Measurements from ENCODE around the gene FREM2. TPM values are rescaled to one million over a fixed set of nuclear protein-coding genes. Genes with fewer than 3 reads are reported as not detected.

The FREM2 gene
- total RNA-seq, 6 experiments from 2014 or later = 0.18 to 2.9 (median 1.5) TPM

- WGBS (ENCODE audit: insufficient coverage, low coverage, low lambda C conversion rate, missing lambda C conversion rate) = 68% methylated on average over 15 of the region's 15 CpGs
- peak in 1 of 3 donors; percentile 27 for DNase-seq
These were observed 97.4 kb downstream of the FREM2 start for GRCh38 chr13:38784036-38784880.

DNA sequence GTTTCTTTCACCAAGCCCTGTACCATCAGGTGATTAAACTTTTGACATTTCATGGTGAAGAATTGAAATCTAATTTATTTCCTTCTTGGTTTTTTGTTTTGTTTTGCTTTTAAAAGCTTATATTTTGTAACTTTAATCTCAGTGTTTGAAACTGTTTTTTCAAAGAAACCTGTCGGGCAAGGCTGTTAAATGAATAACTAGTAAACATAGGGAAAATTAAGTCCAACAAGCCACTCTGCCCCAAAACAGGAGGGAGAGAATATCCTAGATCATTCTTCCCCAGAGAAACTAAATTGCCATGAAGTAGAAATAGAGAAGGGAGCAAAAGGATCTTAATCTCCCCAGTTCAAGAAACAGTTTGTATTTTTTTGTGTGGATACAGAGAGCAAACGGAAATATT, 98.2 kb downstream of the FREM2 start:
- peak overlapping the region in 2 of 3 donors; percentile 4 to 7 for H3K4me3 ChIP-seq

More at GRCh38 chr13:38784036-38784880, 97.4 kb downstream of the FREM2 start:
- no peaks in the 10 kb centered on the region for H3K36me3 ChIP-seq
- intact Hi-C loops (cut with DNase I) = no loop called here
- no peak overlapping the region for H3K27ac ChIP-seq
- no peak for TF ChIP-seq CTCF (IDR thresholded peaks at IDR 0.05)
- TF ChIP-seq POLR2A (IDR thresholded peaks at IDR 0.05) = no peak
- H3K4me1 ChIP-seq = no peaks in the 10 kb centered on the region
- H3K4me3 ChIP-seq = peak overlapping the region in 1 of 3 donors; percentile 7
- no peaks in the 10 kb centered on the region for H3K27me3 ChIP-seq
- H3K9me3 ChIP-seq = no peaks in the 10 kb centered on the region
- peak in 3 of 4 donors; percentile 28 to 71 (median 36) for ATAC-seq

GRCh38 chr13:38785490-38785889, 98.6 kb downstream of the FREM2 start:
- no peaks in the 10 kb centered on the region for H3K9me3 ChIP-seq
- H3K27me3 ChIP-seq = no peaks in the 10 kb centered on the region
- ATAC-seq = peak in 1 of 4 donors; percentile 40
- DNase-seq = no peak
- peak overlapping the region in 1 of 3 donors; percentile 4 for H3K4me3 ChIP-seq
- TF ChIP-seq POLR2A (IDR thresholded peaks at IDR 0.05) (no peak), CTCF (IDR thresholded peaks at IDR 0.05) (no peak)
- WGBS (ENCODE audit: insufficient coverage, low coverage, low lambda C conversion rate, missing lambda C conversion rate) = 36% methylated on average over 1 of the region's 1 CpG
- H3K4me1 ChIP-seq = no peaks in the 10 kb centered on the region
- H3K27ac ChIP-seq = peak overlapping the region in 1 of 3 donors; percentile 5
- H3K36me3 ChIP-seq = no peaks in the 10 kb centered on the region
- intact Hi-C loops (cut with DNase I) = no loop called here

More for the DNA sequence above, 98.2 kb downstream of the FREM2 start:
- peak in 2 of 4 donors; percentile 52 to 59 for ATAC-seq
- DNase-seq = no peak
- H3K4me1 ChIP-seq = no peaks in the 10 kb centered on the region
- H3K9me3 ChIP-seq = no peaks in the 10 kb centered on the region
- 37% methylated on average over 2 of the region's 2 CpGs for WGBS (ENCODE audit: insufficient coverage, low coverage, low lambda C conversion rate, missing lambda C conversion rate)
- no peaks in the 10 kb centered on the region for H3K36me3 ChIP-seq
- peak overlapping the region in 1 of 3 donors; percentile 5 for H3K27ac ChIP-seq
- no peaks in the 10 kb centered on the region for H3K27me3 ChIP-seq
- intact Hi-C loops (cut with DNase I) = no loop called here
- no peak for TF ChIP-seq POLR2A (IDR thresholded peaks at IDR 0.05)
- TF ChIP-seq CTCF (IDR thresholded peaks at IDR 0.05) = no peak

GRCh38 chr13:38787550-38787949, 100.7 kb downstream of the FREM2 start:
- Histone ChIP-seq H3K36me3 (no peaks in the 10 kb centered on the region), H3K27me3 (no peaks in the 10 kb centered on the region), H3K4me3 (no peak overlapping the region), H3K27ac (no peak overlapping the region), H3K9me3 (no peaks in the 10 kb centered on the region), H3K4me1 (no peaks in the 10 kb centered on the region)
- no peak for TF ChIP-seq POLR2A (IDR thresholded peaks at IDR 0.05)
- TF ChIP-seq CTCF (IDR thresholded peaks at IDR 0.05) = no peak
- 35% methylated on average over 1 of the region's 1 CpG for WGBS (ENCODE audit: insufficient coverage, low coverage, low lambda C conversion rate, missing lambda C conversion rate)
- ATAC-seq = no peak
- intact Hi-C loops (cut with DNase I) = no loop called here
- no peak for DNase-seq
